HG03060 (cell line): ENCODE data around the gene CSH1.
"Not testable (repeated sequence)": the region's sequence is repeated elsewhere in the genome, so short reads cannot be mapped to it uniquely, and the experiment has no call there.

ENCODE experiments used
- ATAC-seq: cut with Tn5 transposase; IDR thresholded peaks from one replicate; pipeline ENCODE4 v1.9.1; 2021; ENCODE audit warnings: low read depth, moderate number of reproducible peaks; ENCODE audit not compliant: unreplicated experiment

Gene CSH1

DNA sequence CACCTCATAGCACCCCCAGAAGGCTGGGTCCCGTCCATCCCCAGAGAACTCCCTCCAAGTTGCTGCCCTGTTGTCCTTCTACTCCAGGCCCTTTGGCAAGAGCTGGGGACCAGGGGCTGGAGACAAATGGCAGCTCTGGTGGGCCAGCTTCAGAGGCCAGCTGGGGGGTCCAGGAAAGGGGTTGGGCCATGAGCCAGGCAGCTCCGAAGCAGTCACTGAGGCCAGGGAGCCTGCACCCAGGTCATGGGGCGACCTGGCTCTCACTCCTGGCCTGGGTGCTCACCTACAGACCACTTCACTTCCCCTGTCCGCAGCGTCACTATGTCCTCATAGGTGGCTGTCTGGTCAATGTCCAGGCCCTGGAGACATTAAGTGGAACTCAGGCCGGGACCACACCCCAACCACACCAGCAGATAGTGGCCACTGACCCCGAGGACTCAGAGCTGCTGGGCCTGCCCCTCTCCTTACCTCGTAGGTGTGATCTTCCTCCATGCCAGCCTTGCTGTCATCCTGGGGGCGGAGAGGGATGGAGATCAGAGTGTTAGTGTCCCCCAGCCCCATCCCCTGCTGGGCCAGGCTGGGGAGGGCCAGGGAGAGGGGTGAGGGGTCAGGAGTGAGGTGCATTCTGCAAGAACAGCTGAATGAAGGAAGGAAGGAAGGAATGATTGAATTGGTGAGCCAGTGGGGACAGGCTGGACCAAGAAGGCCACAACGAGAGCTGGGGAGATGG, 32.8 kb upstream of the CSH1 start:
- no peak for ATAC-seq

DNA sequence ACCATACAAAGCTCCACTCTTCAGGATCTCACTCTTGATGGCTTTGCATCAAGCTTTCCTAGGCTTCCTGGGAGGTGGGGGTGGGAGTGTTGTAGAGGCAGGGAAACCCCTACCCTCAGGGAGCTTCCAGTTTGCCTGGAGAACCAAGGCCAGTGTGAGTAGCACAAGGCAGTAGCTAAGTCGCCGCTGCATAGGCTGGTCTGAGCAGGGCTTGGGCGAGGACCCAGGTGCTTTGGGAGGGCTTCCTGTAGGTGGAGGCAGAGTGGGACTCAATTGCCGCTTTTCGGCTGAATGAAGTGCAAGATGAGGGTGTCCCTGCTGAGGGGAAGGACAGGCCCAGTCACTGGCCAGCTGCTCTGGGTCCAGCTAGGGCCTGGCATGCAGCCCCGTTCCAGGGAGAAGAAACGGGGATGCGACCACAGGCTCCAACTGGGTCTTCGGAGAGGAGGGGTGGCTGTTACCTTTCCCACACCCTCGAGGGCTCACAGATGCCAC, 31.8 kb upstream of the CSH1 start:
- no peak for ATAC-seq

DNA sequence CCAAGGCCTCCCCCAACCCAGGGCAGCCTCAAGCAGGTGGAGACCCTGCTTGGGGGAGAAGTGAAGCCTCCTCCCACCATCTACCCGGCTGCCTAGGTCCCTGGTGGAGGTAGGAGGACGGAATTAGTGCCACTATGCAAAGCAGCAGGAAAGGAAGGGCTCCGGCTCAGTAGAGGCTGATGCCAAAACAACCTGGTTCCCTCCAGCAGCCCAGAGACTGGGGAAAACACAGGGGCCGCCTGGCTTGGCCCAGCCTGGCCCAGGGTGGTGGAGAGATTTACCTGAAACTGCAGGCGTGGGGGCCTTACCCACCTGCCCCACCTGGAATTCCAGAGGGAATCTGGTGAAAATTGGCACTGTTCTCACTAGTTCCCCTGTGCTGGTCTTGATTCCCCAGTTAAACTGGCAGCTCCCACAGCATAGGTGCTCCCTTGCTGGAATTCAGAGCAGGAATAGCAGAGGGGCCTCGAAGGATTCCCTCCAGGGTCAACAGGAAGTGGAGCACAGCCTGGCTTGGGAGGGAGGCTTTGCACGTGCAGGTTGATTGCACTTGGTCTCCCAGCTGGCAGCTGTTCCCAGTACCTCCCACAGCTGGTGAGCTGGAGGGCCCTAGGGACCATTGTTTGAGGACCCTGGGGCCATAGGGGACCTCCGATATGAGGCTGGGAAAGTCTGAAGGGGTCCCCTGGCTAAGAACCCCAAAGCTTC, 31.2 kb upstream of the CSH1 start:
- no peak for ATAC-seq

DNA sequence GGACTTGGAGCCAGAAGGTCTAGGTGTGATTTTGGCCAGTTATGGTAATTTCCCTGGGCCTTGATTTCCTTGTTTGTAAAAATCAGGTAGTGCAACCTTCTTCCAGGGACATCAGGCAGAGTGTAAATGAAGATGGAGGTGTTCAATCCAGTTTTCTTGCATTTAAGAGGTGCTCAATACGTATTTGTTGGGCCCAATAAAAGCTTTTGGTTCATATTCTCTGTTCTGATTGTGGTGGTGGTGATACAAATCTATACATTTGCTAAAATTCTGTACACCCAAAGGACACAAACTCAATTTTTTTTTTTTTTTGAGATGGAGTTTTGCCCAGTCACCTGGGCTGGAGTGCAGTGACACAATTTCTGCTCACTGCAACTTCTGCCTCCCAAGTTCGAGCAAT, 29.8 kb upstream of the CSH1 start:
- no peak for ATAC-seq

DNA sequence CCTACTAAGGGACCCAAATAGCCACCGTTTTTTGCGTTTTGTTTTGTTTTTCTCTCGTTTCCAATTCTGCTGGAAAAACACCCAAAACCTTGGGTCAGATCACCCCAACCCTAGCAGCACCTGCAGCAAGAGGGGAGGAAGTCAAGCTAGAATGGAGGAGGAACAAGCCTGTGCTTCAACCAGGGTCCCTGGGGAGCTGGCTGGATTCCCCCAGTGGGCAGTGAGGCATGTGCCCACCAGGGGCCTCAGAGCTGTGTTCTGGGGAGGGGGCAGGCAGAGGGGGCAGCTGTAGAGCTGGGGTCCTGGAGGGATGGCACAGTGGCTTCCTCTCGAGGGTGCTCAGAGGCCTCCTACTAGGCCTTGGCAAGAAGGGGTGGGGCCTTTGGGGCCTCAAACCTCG, 29.2 kb upstream of the CSH1 start:
- ATAC-seq, result no peak

DNA sequence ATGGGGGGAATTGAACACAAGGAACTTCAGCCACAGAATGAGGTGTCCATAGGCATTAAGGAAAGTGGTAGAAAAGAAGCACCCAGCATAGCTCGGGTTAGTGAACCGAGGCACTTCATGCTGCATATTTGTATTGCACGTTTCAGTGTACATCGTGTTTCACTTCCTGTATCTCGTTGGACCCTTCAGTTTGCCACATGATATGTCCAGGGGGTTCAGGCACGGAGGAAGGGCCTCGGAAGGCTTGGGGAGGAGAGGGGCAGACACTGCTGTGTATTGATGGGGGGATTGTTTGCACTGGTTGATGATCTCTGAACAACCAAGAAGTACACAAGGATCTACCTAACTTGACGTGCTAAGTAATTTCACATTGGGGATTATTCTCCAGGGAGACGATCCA, 26.0 kb upstream of the CSH1 start:
- ATAC-seq, result not testable (repeated sequence)

DNA sequence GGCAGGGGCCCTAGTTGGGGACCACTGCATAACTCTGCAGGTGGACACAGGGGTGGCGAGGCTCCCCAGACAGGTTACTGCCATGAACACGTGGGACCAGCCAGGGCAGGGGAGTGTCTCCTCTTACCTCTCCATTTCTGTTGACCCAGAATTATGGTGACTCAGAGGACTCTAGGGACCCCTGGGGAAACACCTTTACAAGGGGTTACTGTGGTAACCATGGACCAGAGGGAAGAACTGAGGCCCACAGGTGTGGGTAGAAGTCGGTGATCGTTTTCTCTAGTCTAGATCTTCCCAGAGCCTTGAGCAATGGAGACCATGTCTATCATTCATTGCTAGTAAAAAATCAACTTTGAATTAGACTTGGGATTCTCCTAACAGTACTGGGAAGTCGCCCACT, 24.4 kb upstream of the CSH1 start:
- ATAC-seq, result not testable (repeated sequence)

DNA sequence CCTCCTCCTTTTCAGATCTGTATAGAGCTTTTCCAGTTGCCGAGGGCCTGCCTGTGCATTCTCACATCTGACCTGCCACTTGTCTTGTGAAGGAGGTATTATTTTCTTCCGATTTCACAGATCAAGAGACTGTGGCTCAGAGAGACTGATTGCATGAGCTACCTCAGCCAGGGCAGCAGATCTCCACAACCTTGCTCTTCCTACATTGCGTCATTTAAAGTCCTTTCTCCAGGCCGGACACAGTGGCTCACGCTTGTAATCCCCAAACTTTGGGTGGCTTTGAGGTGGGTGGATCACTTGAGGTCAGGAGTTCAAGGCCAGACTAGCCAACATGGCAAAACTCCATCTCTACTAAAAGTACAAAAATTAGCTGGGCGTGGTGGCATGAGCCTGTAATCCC, 23.7 kb upstream of the CSH1 start:
- ATAC-seq, result not testable (repeated sequence)

DNA sequence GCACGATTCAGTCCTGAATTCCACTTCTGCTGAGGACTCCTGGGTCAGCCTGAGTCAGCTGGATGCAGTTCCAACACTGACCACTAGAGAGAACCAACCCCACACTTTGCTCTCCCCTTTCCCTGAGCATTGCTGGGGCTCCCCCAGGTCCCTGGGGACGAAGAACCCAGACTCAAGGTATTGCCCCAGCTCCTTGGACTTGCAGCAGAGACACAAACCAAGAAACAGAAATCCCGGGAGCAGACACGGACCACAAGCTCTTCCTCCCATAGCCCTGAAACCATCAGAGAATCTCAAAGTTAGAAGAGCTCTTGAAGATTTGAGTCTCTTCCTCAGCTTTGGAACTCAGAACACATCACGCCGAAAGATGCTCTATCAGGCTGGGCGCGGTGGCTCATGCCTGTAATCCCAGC, 22.9 kb upstream of the CSH1 start:
- no peak for ATAC-seq

DNA sequence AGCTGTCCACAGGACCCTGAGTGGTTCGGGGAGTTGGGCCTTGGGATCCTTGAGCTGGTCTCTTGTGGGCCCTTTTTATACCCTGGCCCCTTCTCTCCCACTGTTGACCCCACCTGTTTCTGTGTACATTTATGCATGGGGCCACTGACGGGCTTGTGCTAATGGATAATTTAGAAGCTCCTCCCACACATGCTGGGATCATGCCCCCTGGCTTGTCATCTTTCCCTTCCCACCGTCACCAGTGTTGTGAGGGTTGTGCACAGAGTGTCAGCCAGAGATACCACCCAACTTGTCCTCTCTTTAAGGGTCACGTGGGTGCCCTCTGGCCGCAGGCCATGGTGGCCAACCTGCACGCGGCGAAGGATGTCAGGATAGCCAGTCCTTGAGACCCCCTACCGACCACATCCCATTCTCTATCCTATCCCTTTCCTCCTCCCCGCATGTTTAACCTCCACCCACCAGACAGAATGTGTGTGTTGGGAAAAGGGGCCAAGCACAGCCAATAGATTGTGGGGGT, 22.5 kb upstream of the CSH1 start, which contains the start of gene GH1:
Gene GH1, minus strand, starts transcription at position 51 of the 517 bp plus-strand sequence. CDS start 63 bp downstream, outside the sequence.
- ATAC-seq, result not testable (repeated sequence)

DNA sequence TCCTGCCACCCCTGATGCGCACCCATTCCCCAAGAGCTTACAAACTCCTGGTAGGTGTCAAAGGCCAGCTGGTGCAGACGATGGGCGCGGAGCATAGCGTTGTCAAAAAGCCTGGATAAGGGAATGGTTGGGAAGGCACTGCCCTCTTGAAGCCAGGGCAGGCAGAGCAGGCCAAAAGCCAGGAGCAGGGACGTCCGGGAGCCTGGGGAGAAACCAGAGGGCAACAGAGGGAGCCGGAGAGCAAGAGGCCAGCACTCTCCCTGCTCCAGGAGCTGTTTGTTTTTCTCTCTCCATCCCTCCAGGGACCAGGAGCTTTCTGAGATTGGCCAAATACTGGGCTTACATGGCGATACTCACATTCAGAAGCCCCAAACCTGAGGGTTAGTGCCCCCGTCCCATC, 21.9 kb upstream of the CSH1 start:
- no peak for ATAC-seq

DNA sequence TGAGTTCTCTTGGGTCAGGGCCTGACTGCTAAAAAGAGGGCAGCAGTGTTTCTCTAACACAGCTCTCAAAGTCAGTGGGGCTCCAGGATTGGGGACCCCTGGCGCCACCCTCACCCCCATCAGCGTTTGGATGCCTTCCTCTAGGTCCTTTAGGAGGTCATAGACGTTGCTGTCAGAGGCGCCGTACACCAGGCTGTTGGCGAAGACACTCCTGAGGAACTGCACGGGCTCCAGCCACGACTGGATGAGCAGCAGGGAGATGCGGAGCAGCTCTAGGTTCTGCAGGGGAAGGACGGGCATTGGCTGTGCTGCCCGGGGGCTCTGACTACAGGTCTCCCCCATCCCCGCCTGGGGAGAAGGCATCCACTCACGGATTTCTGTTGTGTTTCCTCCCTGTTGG, 21.3 kb upstream of the CSH1 start:
- ATAC-seq, result no peak

DNA sequence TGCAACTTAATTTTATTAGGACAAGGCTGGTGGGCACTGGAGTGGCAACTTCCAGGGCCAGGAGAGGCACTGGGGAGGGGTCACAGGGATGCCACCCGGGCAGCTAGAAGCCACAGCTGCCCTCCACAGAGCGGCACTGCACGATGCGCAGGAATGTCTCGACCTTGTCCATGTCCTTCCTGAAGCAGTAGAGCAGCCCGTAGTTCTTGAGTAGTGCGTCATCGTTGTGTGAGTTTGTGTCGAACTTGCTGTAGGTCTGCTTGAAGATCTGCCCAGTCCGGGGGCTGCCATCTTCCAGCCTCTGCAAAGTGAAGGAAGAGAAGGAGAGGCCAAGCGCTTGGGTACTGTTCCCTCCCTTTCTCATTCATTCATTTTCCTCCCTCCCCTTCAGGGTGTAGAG, 20.8 kb upstream of the CSH1 start:
- not testable (repeated sequence) for ATAC-seq

DNA sequence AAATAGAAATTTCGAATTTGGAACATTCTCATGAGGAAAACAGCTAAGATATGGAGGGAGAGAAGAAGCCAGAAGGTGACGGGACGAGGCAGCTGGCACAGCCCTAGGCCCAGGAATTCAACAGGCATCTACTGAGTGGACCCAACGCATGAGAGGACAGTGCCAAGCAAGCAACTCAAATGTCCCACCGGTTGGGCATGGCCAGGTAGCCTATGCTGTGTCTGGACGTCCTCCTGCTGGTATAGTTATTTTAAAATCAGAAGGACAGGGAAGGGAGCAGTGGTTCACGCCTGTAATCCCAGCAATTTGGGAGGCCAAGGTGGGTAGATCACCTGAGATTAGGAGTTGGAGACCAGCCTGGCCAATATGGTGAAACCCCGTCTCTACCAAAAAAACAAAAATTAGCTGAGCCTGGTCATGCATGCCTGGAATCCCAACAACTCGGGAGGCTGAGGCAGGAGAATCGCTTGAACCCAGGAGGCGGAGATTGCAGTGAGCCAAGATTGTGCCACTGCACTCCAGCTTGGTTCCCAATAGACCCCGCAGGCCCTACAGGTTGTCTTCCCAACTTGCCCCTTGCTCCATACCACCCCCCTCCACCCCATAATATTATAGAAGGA, 20.3 kb upstream of the CSH1 start:
- no peak for ATAC-seq

DNA sequence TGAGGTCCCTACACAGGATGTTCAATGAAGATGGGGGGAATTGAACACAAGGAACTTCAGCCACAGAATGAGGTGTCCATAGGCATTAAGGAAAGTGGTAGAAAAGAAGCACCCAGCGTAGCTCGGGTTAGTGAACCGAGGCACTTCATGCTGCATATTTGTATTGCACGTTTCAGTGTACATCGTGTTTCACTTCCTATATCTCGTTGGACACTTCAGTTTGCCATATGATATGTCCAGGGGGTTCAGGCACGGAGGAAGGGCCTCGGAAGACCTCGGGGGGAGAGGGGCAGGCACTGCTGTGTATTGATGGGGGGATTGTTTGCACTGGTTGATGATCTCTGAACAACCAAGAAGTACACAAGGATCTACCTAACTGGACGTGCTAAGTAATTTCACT, 19.4 kb upstream of the CSH1 start:
- not testable (repeated sequence) for ATAC-seq

DNA sequence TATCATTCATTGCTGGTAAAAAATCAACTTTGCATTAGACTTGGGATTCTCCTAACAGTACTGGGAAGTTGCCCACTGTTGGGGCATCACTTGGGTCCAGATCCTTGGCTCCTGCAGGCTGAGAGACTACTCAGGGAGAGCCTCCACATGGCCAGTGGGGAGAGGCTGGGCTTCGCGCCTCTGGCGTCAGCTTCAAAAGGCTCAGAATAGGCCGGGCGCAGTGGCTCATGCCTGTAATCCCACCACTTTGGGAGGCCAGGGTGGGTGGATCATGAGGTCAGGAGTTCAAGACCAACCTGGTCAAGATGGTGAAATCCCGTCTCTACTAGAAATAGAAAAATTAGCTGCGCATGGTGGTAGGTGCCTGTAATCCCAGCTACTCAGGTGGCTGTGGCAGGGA, 18.1 kb upstream of the CSH1 start:
- no peak for ATAC-seq

DNA sequence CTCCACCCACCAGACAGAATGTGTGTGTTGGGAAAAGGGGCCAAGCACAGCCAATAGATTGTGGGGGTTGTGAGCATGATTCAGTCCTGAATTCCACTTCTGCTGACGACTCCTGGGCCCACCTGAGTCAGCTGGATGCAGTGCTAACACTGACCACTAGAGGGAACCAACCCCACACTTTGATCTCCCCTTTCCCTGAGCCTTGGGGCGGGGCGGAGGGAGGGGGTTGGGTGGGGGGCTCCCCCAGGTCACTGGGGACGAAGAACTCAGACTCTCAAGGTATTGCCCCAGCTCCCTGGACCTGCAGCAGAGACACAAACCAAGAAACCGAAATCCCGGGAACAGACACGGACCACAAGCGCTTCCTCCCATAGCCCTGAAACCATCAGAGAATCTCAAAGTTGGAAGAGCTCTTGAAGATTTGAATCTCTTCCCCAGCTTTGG, 15.3 kb upstream of the CSH1 start:
- ATAC-seq, result no peak

DNA sequence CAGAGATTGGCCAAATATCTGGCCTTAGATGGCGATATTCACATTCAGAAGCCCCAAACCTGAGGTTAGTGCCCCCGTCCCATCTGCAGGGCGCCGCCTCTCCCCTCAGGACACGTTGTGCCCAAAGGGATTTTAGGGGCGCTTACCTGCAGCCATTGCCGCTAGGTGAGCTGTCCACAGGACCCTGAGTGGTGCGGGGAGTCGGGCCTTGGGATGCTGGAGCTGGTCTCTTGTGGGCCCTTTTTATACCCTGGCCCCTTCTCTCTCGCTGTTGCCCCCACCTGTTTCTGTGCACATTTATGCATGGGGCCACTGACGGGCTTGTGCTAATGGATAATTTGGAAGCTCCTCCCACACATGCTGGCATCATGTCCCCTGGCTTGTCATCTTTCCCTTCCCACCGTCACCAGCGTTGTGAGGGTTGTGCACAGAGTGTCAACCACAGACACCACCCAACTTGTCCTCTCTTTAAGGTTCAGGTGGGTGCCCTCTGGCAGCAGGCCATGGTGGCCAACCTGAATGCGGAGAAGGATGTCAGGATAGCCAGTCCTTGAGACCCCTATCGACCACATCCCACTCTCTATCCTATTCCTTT, 14.8 kb upstream of the CSH1 start, which contains the start of gene CSHL1:
Gene CSHL1, minus strand, starts transcription at position 218 of the 595 bp plus-strand sequence. Its CDS starts 62 bp downstream, at position 156.
- ATAC-seq, result no peak

DNA sequence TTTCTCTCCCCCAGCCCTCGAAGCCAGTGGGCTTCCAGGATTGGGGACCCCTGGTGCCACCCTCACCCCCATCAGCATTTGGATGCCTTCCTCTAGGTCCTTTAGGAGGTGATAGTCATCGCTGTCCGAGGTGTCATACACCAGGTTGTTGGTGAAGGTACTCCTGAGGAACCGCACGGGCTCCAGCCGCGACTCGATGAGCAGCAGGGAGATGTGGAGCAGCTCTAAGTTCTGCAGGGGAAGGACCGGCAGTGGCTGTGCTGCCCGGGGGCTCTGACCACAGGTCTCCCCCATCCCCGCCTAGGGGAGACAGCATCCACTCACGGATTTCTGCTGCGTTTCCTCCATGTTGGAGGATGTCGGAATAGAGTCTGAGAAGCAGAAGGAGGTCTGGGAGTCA, 13.7 kb upstream of the CSH1 start:
- no peak for ATAC-seq

DNA sequence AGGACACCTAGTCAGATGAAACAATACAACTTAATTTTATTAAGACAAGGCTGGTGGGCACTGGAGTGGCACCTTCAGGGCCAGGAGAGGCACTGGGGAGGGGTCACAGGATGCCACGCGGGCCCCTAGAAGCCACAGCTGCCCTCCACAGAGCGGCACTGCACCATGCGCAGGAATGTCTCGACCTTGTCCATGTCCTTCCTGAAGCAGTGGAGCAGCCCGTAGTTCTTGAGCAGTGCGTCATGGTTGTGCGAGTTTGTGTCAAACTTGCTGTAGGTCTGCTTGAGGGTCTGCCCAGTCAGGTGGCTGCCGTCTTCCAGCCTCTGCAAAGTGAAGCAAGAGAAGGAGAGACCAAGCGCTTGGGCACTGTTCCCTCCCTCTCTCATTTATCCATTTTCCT, 13.2 kb upstream of the CSH1 start:
- ATAC-seq, result not testable (repeated sequence)
